Progenitor cell of endocrine pancreas (in vitro differentiated cells): ENCODE results near the gene AP3D1. TPM values are rescaled to one million over a fixed set of nuclear protein-coding genes. Genes with fewer than 3 reads are reported as not detected.
"Not testable (repeated sequence)": the region's sequence is repeated elsewhere in the genome, so short reads cannot be mapped to it uniquely, and the experiment has no call there.

ENCODE experiments used
- DNase-seq: peaks from one replicate; pipeline ENCODE4 v3.0.0; 2021; ENCODE audit warnings: low spot score; ENCODE audit not compliant: unreplicated experiment
- H3K27ac Mint-ChIP-seq: 2 replicates; pipeline ENCODE4 v1.8.0; 2021; ENCODE audit warnings: mild to moderate bottlenecking, moderate library complexity, mixed read lengths
- H3K27me3 Mint-ChIP-seq: 2 replicates; pipeline ENCODE4 v1.8.0; 2021; ENCODE audit warnings: mixed read lengths
- H3K36me3 Mint-ChIP-seq: 2 replicates; pipeline ENCODE4 v1.8.0; 2022; ENCODE audit warnings: mixed read lengths; ENCODE audit not compliant: insufficient read depth
- H3K4me1 Mint-ChIP-seq: 2 replicates; pipeline ENCODE4 v1.8.0; 2021; ENCODE audit warnings: low read depth, mixed read lengths
- H3K4me3 Mint-ChIP-seq: 2 replicates; pipeline ENCODE4 v1.8.0; 2021; ENCODE audit warnings: low read depth, mild to moderate bottlenecking, moderate library complexity, mixed read lengths
- H3K9me3 Mint-ChIP-seq: 2 replicates; pipeline ENCODE4 v1.8.0; 2021; ENCODE audit warnings: low read depth, mixed read lengths
- CTCF ChIP-seq: fragments of 200-600 bp; sonication (generic); IDR thresholded peaks from one replicate; pipeline ENCODE4 v1.5.0; 2021; ENCODE audit warnings: antibody characterized with exemption, mild to moderate bottlenecking; ENCODE audit not compliant: unreplicated experiment
- total RNA-seq: library from RNA; stranded (reverse); gene quantifications from 2 replicates; pipeline ENCODE4 v1.2.1, GENCODE V29; 2021

Gene AP3D1
- total RNA-seq, 1 donor from 2014 or later: 131 TPM

GRCh38 chr19:2089001-2089711 is 62.2 kb downstream of the AP3D1 start:
- Mint-ChIP-seq H3K36me3 (peaks cover 3% of the 10 kb centered on the region), H3K4me3 (no peak overlapping the region), H3K27ac (peak overlapping the region; percentile 88), H3K4me1 (no peaks in the 10 kb centered on the region), H3K9me3 (no peaks in the 10 kb centered on the region), H3K27me3 (no peaks in the 10 kb centered on the region)
- TF ChIP-seq CTCF: no peak
- DNase-seq: no peak

GRCh38 chr19:2087621-2088100 is 63.7 kb downstream of the AP3D1 start:
- Mint-ChIP-seq H3K4me1 (no peaks in the 10 kb centered on the region), H3K36me3 (peaks cover 6% of the 10 kb centered on the region), H3K27ac (no peak overlapping the region), H3K4me3 (no peak overlapping the region), H3K27me3 (no peaks in the 10 kb centered on the region), H3K9me3 (no peaks in the 10 kb centered on the region)
- DNase-seq: no peak
- TF ChIP-seq CTCF: no peak

- not testable (repeated sequence) for H3K4me1 Mint-ChIP-seq, H3K36me3 Mint-ChIP-seq, H3K4me3 Mint-ChIP-seq, DNase-seq, H3K9me3 Mint-ChIP-seq, H3K27me3 Mint-ChIP-seq, H3K27ac Mint-ChIP-seq
These were observed 64.4 kb downstream of the AP3D1 start for GRCh38 chr19:2086695-2087620.

- no peak for DNase-seq
These were observed 66.2 kb downstream of the AP3D1 start for GRCh38 chr19:2084993-2085720.

More at GRCh38 chr19:2084993-2085720, 66.2 kb downstream of the AP3D1 start:
- H3K36me3 Mint-ChIP-seq: peaks cover 6% of the 10 kb centered on the region
- H3K27ac Mint-ChIP-seq: no peak overlapping the region
- H3K27me3 Mint-ChIP-seq: no peaks in the 10 kb centered on the region
- H3K4me3 Mint-ChIP-seq: no peak overlapping the region
- no peaks in the 10 kb centered on the region for H3K9me3 Mint-ChIP-seq
- TF ChIP-seq CTCF: no peak
- no peaks in the 10 kb centered on the region for H3K4me1 Mint-ChIP-seq
